GM18505 (cell line): ENCODE results near the gene NSD2.

ENCODE experiments used
- ATAC-seq: cut with Tn5 transposase; IDR thresholded peaks from one replicate; pipeline ENCODE4 v1.9.1; 2021; ENCODE audit not compliant: unreplicated experiment
- POLR2A ChIP-seq: IDR thresholded peaks from 4 replicates; pipeline ENCODE4 v1.6.1; 2011; ENCODE audit warnings: borderline replicate concordance; ENCODE audit not compliant: insufficient read depth, insufficient read length; ENCODE audit errors: extremely low read depth

Gene NSD2

GRCh38 chr4:1945124-1945895 lies 74.1 kb downstream of the NSD2 start:
- no peak for ATAC-seq
- no peak for TF ChIP-seq POLR2A

GRCh38 chr4:1945912-1946311 lies 74.7 kb downstream of the NSD2 start:
- no peak for TF ChIP-seq POLR2A
- no peak for ATAC-seq

GRCh38 chr4:1948232-1948631 lies 77.0 kb downstream of the NSD2 start:
- TF ChIP-seq POLR2A, result no peak

GRCh38 chr4:1948892-1949436 lies 77.8 kb downstream of the NSD2 start:
- no peak for ATAC-seq
- no peak for TF ChIP-seq POLR2A

More at GRCh38 chr4:1948232-1948631, 77.0 kb downstream of the NSD2 start:
- ATAC-seq, result no peak

GRCh38 chr4:1950369-1950768 lies 79.2 kb downstream of the NSD2 start:
- TF ChIP-seq POLR2A, result no peak
- ATAC-seq, result no peak

GRCh38 chr4:1952058-1952700 lies 81.0 kb downstream of the NSD2 start:
- no peak for ATAC-seq
- TF ChIP-seq POLR2A, result no peak

- no peak for TF ChIP-seq POLR2A
- ATAC-seq, result no peak
Measured at GRCh38 chr4:1952719-1953118, 81.5 kb downstream of the NSD2 start.

- TF ChIP-seq POLR2A, result no peak
- no peak for ATAC-seq
Measured at GRCh38 chr4:1953335-1953734, 82.1 kb downstream of the NSD2 start.

- no peak for ATAC-seq
- TF ChIP-seq POLR2A, result no peak
Measured at GRCh38 chr4:1956631-1957030, 85.4 kb downstream of the NSD2 start.

GRCh38 chr4:1958276-1959103 lies 87.3 kb downstream of the NSD2 start:
- TF ChIP-seq POLR2A, result no peak
- ATAC-seq, result no peak

GRCh38 chr4:1959104-1959384 lies 87.9 kb downstream of the NSD2 start:
- no peak for TF ChIP-seq POLR2A
- no peak for ATAC-seq

GRCh38 chr4:1960170-1960825 lies 89.1 kb downstream of the NSD2 start:
- no peak for TF ChIP-seq POLR2A
- ATAC-seq, result no peak

- ATAC-seq, result no peak
- TF ChIP-seq POLR2A, result no peak
Measured at GRCh38 chr4:1961038-1961437, 89.8 kb downstream of the NSD2 start.
